Measurements from ENCODE around the gene PCNT.

PCNT gene

GRCh38 chr21:46344219-46344915, 20.4 kb downstream of the PCNT start:
- DNase-seq: no peak

GRCh38 chr21:46345861-46346260, 21.9 kb downstream of the PCNT start:
- no peak for DNase-seq

GRCh38 chr21:46346296-46347202, 22.6 kb downstream of the PCNT start:
- DNase-seq: no peak

- no peak for DNase-seq
These were observed 23.2 kb downstream of the PCNT start for GRCh38 chr21:46347203-46347550.

GRCh38 chr21:46347791-46348381, 23.9 kb downstream of the PCNT start:
- no peak for DNase-seq

GRCh38 chr21:46349134-46349760, 25.3 kb downstream of the PCNT start:
- no peak for DNase-seq

GRCh38 chr21:46350571-46350970, 26.6 kb downstream of the PCNT start:
- DNase-seq: no peak

- DNase-seq: no peak
These were observed 27.0 kb downstream of the PCNT start for GRCh38 chr21:46350981-46351380.

GRCh38 chr21:46351476-46352163, 27.7 kb downstream of the PCNT start:
- DNase-seq: no peak

GRCh38 chr21:46352164-46352515, 28.2 kb downstream of the PCNT start:
- DNase-seq: no peak

GRCh38 chr21:46352913-46353312, 29.0 kb downstream of the PCNT start:
- no peak for DNase-seq

- DNase-seq: no peak
These were observed 30.1 kb downstream of the PCNT start for GRCh38 chr21:46354046-46354445.

- DNase-seq: no peak
These were observed 30.6 kb downstream of the PCNT start for GRCh38 chr21:46354518-46354917.

GRCh38 chr21:46355161-46356004, 31.4 kb downstream of the PCNT start:
- DNase-seq: no peak

GRCh38 chr21:46356005-46356338, 32.0 kb downstream of the PCNT start:
- no peak for DNase-seq

- no peak for DNase-seq
These were observed 32.8 kb downstream of the PCNT start for GRCh38 chr21:46356494-46357334.

- no peak for DNase-seq
These were observed 33.3 kb downstream of the PCNT start for GRCh38 chr21:46357335-46357604.

GRCh38 chr21:46357684-46358425, 33.9 kb downstream of the PCNT start:
- DNase-seq: no peak

- DNase-seq: no peak
These were observed 37.2 kb downstream of the PCNT start for GRCh38 chr21:46361176-46361575.

- no peak for DNase-seq
These were observed 38.0 kb downstream of the PCNT start for GRCh38 chr21:46361935-46362334.

GRCh38 chr21:46362946-46363345, 39.0 kb downstream of the PCNT start:
- DNase-seq: no peak
